NB4 (cell line): ENCODE measurements around the gene SMARCAL1.

ENCODE experiments used
- DNase-seq: peaks from one replicate; pipeline ENCODE4 v3.0.0; 2010; ENCODE audit warnings: low read depth
- H3K4me3 ChIP-seq: one replicate; pipeline ENCODE4 v1.5.1; 2011; ENCODE audit warnings: mild to moderate bottlenecking, low read depth, low read length, moderate library complexity
- MYC ChIP-seq: IDR thresholded peaks from 2 replicates; pipeline ENCODE4 v1.6.1; 2011; ENCODE audit warnings: low read depth, low read length
- POLR2A ChIP-seq: IDR thresholded peaks from 2 replicates; pipeline ENCODE4 v1.6.1; 2011; ENCODE audit warnings: mild to moderate bottlenecking; ENCODE audit not compliant: insufficient read length; ENCODE audit errors: extremely low read depth
- TF ChIP-seq, protein P1 (sequence below): IDR thresholded peaks from 2 replicates; pipeline ENCODE4 v1.6.1; 2011; ENCODE audit warnings: low read depth, low read length
- TF ChIP-seq, protein P2 (sequence below): IDR thresholded peaks from one replicate; pipeline ENCODE4 v1.5.1; 2012; ENCODE audit warnings: low read depth, low read length

The SMARCAL1 gene

DNA sequence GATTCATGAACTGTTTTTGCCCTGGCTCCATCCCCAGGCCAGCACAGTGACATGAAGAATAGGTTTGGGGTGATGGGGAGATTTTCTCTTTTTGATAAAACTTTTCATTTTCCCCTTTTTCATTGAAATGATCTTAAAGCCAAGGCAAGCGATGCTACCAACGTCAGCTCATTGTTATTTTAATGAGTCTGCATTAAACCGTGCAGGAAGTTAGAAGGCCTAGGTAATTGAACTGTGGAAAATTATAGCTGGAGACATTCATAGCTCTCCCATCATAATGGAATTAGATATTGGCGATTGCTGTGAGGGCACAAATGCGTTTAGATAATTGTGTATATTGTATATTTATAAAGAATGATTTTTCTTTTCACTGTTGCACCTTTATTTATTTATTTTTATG, 33.2 kb downstream of the SMARCAL1 start:
- no peak overlapping the region for H3K4me3 ChIP-seq
- no peak for DNase-seq
- TF ChIP-seq, protein P1, sequence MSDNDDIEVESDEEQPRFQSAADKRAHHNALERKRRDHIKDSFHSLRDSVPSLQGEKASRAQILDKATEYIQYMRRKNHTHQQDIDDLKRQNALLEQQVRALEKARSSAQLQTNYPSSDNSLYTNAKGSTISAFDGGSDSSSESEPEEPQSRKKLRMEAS: no peak
- TF ChIP-seq MYC (no peak), POLR2A (no peak)
- TF ChIP-seq, protein P2, sequence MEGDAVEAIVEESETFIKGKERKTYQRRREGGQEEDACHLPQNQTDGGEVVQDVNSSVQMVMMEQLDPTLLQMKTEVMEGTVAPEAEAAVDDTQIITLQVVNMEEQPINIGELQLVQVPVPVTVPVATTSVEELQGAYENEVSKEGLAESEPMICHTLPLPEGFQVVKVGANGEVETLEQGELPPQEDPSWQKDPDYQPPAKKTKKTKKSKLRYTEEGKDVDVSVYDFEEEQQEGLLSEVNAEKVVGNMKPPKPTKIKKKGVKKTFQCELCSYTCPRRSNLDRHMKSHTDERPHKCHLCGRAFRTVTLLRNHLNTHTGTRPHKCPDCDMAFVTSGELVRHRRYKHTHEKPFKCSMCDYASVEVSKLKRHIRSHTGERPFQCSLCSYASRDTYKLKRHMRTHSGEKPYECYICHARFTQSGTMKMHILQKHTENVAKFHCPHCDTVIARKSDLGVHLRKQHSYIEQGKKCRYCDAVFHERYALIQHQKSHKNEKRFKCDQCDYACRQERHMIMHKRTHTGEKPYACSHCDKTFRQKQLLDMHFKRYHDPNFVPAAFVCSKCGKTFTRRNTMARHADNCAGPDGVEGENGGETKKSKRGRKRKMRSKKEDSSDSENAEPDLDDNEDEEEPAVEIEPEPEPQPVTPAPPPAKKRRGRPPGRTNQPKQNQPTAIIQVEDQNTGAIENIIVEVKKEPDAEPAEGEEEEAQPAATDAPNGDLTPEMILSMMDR: no peak

DNA sequence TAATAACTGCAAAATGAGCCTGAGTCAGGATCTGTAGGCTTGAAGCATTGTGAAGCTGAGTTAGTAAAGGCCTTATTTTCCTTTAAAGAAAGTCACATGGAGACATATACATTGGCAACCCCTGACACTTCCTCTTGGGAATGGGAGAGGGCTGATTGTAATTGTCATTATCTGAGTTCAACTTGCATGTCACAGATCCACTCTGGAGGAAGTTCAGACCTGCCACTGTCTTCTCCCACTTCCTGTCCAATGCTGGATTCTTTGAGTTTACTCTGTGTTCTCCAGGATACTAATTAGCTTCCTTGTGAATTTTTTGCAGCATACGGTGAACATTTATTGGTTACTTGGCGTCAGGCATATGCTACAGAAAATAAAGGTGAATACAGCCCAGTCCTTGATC, 34.1 kb downstream of the SMARCAL1 start:
- no peak overlapping the region for H3K4me3 ChIP-seq
- TF ChIP-seq POLR2A (no peak), MYC (no peak)
- TF ChIP-seq, protein P1: no peak
- TF ChIP-seq, protein P2: no peak
- DNase-seq: no peak

DNA sequence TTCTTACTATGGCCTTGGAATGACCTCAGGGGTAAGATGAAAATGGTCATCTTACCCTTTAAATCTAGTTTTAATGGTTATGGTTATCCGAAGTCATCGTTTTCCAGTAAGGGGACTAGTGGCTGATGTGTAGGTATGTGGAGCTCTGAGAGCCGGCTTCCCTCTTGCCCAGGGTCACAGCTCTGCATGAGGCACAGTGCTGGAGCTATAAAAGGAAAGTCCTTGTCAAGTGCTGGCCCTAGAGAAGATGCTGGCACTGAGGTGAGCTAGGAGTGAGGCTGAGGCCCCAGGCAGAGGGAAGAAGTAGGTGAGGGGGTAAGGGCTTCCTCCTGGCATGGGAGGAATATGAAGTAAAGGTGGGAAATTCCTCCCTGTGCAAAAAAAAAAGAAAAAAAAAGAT, 35.0 kb downstream of the SMARCAL1 start:
- H3K4me3 ChIP-seq: no peak overlapping the region
- no peak for DNase-seq
- TF ChIP-seq, protein P2: no peak
- TF ChIP-seq POLR2A (no peak), MYC (no peak)
- TF ChIP-seq, protein P1: no peak

DNA sequence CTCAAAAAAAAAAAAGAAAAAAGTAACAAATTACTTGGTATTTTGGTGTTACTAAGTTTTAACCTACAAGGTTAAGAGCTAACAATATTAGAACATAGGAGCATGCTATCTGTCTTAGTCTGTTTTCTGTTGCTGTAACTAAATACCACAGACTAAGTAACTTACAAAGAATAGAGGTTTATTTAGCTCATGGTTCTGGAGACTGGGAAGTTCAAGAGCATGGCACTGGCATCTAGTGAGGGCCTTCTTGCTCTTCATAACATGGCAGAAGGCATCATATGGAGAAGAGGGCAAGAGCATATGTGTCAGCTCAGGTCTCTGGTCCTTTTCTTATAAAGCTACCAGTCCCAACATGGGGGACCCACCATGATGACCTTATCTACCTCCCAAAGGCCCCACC, 36.5 kb downstream of the SMARCAL1 start:
- no peak for DNase-seq
- TF ChIP-seq, protein P1: no peak
- TF ChIP-seq, protein P2: no peak
- no peak for TF ChIP-seq MYC
- TF ChIP-seq POLR2A: no peak
- H3K4me3 ChIP-seq: no peak overlapping the region

DNA sequence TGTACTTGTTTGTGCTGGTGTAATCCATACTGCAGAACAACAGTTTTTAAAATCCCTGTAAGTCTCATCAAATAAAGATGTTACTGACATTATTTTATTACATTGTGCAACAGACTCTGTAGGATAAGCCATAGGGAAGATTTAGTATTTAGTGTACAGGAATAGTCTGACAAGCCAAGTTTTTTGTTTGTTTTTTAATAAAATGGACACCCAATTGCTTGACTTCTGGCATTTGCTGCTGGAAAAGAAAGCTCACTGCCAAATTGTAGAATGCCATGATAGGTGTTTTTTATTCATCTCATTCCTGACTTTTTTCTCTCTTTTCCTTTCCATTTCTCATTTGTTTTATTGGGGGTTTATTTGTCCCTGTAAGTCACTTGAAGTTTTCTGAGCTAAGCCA, 38.1 kb downstream of the SMARCAL1 start:
- no peak for DNase-seq
- TF ChIP-seq, protein P2: no peak
- TF ChIP-seq POLR2A: no peak
- no peak for TF ChIP-seq MYC
- TF ChIP-seq, protein P1: no peak
- H3K4me3 ChIP-seq: no peak overlapping the region

DNA sequence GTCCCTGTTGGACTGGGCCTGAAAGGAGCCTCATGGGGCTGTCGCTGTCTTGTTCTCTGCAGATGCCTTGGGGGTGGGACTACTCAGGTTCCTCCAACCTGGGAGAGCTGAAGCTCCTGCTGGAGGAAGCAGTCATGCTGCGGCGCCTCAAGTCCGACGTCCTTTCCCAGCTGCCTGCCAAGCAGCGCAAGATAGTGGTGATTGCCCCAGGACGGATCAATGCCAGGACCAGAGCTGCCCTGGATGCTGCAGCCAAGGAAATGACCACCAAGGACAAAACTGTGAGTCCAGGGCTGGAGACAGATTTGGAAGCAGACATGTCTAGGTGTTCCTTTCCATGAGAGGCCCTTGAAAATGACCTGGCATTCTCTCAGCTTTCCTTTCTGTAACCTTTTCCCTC, 38.5 kb downstream of the SMARCAL1 start:
- no peak for DNase-seq
- no peak overlapping the region for H3K4me3 ChIP-seq
- TF ChIP-seq MYC (no peak), POLR2A (no peak)
- TF ChIP-seq, protein P1: no peak
- TF ChIP-seq, protein P2: no peak
